IPS-18a (cell line): ENCODE data around the gene SMPD1.
"Not testable (repeated sequence)": the region's sequence is repeated elsewhere in the genome, so short reads cannot be mapped to it uniquely, and the experiment has no call there.

Experiments used
- H3K27ac ChIP-seq: one replicate; pipeline ENCODE4 v1.5.1; 2013; ENCODE audit warnings: low read length
- H3K27me3 ChIP-seq: one replicate; pipeline ENCODE4 v1.6.1; 2013; ENCODE audit warnings: mild to moderate bottlenecking, low read length; ENCODE audit not compliant: control insufficient read depth, insufficient read depth
- H3K36me3 ChIP-seq: one replicate; pipeline ENCODE4 v1.6.1; 2013; ENCODE audit warnings: low read depth, low read length; ENCODE audit not compliant: control insufficient read depth
- H3K4me1 ChIP-seq: one replicate; pipeline ENCODE4 v1.6.1; 2013; ENCODE audit warnings: low read depth, low read length; ENCODE audit not compliant: control insufficient read depth
- H3K4me3 ChIP-seq: one replicate; pipeline ENCODE4 v1.5.1; 2013; ENCODE audit warnings: low read length
- H3K9ac ChIP-seq: one replicate; pipeline ENCODE4 v1.6.1; 2013; ENCODE audit warnings: mild to moderate bottlenecking, low read length, moderate library complexity
- H3K9me3 ChIP-seq: one replicate; pipeline ENCODE4 v1.6.1; 2013; ENCODE audit warnings: low read depth, low read length; ENCODE audit not compliant: control insufficient read depth

SMPD1 gene

GRCh38 chr11:6391537-6392134, 1.4 kb downstream of the SMPD1 start:
- no peak overlapping the region for H3K9ac ChIP-seq

GRCh38 chr11:6392251-6392650, 2.0 kb downstream of the SMPD1 start:
- H3K9me3 ChIP-seq, H3K27ac ChIP-seq, H3K4me1 ChIP-seq, H3K36me3 ChIP-seq, H3K9ac ChIP-seq, H3K4me3 ChIP-seq: not testable (repeated sequence)
- H3K27me3 ChIP-seq: peaks cover 13% of the 10 kb centered on the region

More at GRCh38 chr11:6391537-6392134, 1.4 kb downstream of the SMPD1 start:
- Histone ChIP-seq H3K36me3 (no peaks in the 10 kb centered on the region), H3K27ac (no peak overlapping the region), H3K4me1 (peaks cover 9% of the 10 kb centered on the region), H3K4me3 (no peak overlapping the region), H3K27me3 (peaks cover 13% of the 10 kb centered on the region), H3K9me3 (no peaks in the 10 kb centered on the region)

GRCh38 chr11:6393989-6394670, 3.9 kb downstream of the SMPD1 start:
- no peak overlapping the region for H3K4me3 ChIP-seq
- peaks cover 7% of the 10 kb centered on the region for H3K4me1 ChIP-seq
- H3K27me3 ChIP-seq: peaks cover 8% of the 10 kb centered on the region
- no peaks in the 10 kb centered on the region for H3K9me3 ChIP-seq
- H3K27ac ChIP-seq: no peak overlapping the region
- no peak overlapping the region for H3K9ac ChIP-seq
- H3K36me3 ChIP-seq: no peaks in the 10 kb centered on the region

- H3K9me3 ChIP-seq: no peaks in the 10 kb centered on the region
- H3K4me3 ChIP-seq: no peak overlapping the region
- no peaks in the 10 kb centered on the region for H3K36me3 ChIP-seq
- no peaks in the 10 kb centered on the region for H3K4me1 ChIP-seq
- no peak overlapping the region for H3K9ac ChIP-seq
- peaks cover 8% of the 10 kb centered on the region for H3K27me3 ChIP-seq
- H3K27ac ChIP-seq: no peak overlapping the region
Observed at GRCh38 chr11:6395470-6396060, 5.3 kb downstream of the SMPD1 start.

DNA sequence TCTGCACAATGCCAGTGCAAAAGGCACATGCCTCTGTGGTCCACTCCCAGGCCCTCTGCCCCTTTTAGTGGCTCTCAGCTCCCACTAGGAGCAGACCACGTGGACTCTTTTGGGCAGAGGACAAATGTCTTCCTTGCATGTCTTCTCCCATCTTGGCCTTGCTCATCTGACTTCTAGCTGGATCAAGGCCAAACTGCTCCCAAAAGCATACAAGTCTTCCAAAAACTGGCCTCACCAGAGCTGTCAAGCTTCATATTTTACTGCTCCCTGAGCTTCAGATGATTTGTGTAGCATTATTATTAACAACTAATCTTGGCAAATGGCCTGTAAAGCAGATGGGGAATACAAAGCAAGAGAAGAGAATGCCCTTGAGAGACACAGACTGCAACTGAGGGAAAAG, 6.9 kb downstream of the SMPD1 start:
- H3K36me3 ChIP-seq: no peaks in the 10 kb centered on the region
- H3K4me1 ChIP-seq: no peaks in the 10 kb centered on the region
- H3K27me3 ChIP-seq: no peaks in the 10 kb centered on the region
- no peak overlapping the region for H3K9ac ChIP-seq
- H3K4me3 ChIP-seq: no peak overlapping the region
- no peak overlapping the region for H3K27ac ChIP-seq
- H3K9me3 ChIP-seq: no peaks in the 10 kb centered on the region

DNA sequence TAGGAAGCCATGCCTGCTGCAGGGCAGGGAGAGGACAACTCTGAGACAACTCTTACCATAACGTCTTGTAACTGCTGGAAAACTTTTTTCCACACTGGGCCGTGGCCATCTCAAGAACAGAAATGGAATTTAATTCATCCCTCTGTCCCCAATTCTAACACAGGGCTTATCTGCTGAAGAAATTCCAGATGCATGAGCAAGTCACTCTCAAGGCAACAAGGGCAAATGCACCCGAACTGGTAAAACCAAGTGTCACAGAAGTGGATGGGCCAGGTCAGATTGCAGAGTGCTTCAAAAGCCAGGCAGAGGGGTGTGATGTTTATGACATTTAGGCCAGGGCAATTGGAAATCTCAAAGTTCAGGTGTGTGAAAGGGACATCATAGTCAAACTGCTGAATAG, 7.4 kb downstream of the SMPD1 start:
- H3K27ac ChIP-seq: no peak overlapping the region
- H3K9ac ChIP-seq: no peak overlapping the region
- no peaks in the 10 kb centered on the region for H3K27me3 ChIP-seq
- H3K4me3 ChIP-seq: no peak overlapping the region
- no peaks in the 10 kb centered on the region for H3K9me3 ChIP-seq
- H3K36me3 ChIP-seq: no peaks in the 10 kb centered on the region
- no peaks in the 10 kb centered on the region for H3K4me1 ChIP-seq

GRCh38 chr11:6400431-6401345, 10.4 kb downstream of the SMPD1 start:
- Histone ChIP-seq H3K27me3 (no peaks in the 10 kb centered on the region), H3K4me3 (no peak overlapping the region), H3K27ac (no peak overlapping the region), H3K4me1 (no peaks in the 10 kb centered on the region), H3K36me3 (no peaks in the 10 kb centered on the region), H3K9me3 (no peaks in the 10 kb centered on the region), H3K9ac (no peak overlapping the region)

DNA sequence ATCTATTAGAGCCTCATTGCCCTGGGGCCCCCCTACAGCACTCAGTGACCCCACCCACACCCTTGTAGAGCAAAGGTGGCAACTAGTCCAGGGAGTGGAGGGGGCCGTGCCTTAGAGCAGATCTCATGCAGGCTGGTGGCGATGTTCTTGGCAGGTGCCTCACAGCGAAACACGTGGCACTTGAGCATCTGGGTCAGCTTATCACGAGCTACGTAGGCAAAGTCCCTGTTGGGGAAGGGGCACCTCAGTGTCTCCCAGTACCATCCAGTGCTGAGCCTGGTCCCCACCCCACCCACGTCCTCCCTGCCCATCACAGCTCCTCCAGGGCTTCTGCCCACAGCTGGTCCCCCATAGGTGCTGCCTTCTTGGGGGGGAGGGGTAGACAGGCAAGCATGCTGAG, 11.2 kb downstream of the SMPD1 start:
- Histone ChIP-seq H3K4me3 (no peak overlapping the region), H3K36me3 (no peaks in the 10 kb centered on the region), H3K4me1 (no peaks in the 10 kb centered on the region), H3K9ac (no peak overlapping the region), H3K27ac (no peak overlapping the region), H3K9me3 (no peaks in the 10 kb centered on the region), H3K27me3 (no peaks in the 10 kb centered on the region)

DNA sequence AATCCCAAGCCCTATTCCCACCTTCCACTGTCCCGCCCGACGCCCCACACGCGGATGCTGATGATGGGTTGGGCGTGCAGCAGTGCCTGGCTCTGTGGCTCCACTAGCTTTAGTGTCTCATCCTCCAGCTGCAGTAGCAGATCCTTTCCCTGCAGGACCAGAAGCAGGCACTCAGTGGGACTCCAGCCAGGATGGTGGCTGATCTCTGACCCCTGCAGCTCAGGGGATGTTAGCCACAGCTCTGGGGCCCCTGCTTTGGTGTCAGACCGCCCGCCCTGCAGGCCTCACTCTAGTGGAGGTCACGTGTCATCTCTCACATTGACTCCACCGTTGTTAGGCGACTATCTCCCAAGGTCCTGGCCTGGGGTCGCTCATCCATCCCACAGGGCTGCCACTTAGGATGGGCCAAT, 11.8 kb downstream of the SMPD1 start:
- Histone ChIP-seq H3K4me3 (no peak overlapping the region), H3K9ac (no peak overlapping the region), H3K4me1 (no peaks in the 10 kb centered on the region), H3K27me3 (no peaks in the 10 kb centered on the region), H3K36me3 (no peaks in the 10 kb centered on the region), H3K27ac (no peak overlapping the region), H3K9me3 (no peaks in the 10 kb centered on the region)

DNA sequence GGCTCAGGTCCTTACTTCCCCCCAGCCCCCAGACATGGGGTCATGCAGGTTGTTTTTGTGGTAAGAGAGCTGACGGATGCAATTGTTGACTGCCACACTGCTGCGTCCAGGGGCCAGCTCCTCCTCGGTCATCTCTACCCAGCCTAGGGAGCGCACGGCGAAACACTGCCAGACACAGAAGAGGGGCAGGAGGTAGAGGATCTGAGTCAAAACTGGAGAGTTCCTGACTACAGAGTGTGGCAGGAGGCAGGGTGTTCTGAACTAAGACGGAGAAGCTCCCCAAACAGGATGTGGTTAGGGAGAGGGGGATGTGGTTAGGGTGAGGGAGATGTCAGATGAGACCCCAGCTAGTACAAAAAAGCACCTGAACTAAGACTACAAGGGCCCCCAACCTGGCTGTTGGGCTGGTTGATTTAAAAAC, 12.3 kb downstream of the SMPD1 start:
- H3K9me3 ChIP-seq: no peaks in the 10 kb centered on the region
- H3K4me3 ChIP-seq: no peak overlapping the region
- H3K27ac ChIP-seq: no peak overlapping the region
- no peaks in the 10 kb centered on the region for H3K27me3 ChIP-seq
- H3K36me3 ChIP-seq: no peaks in the 10 kb centered on the region
- no peak overlapping the region for H3K9ac ChIP-seq
- H3K4me1 ChIP-seq: no peaks in the 10 kb centered on the region

GRCh38 chr11:6403539-6403938, 13.3 kb downstream of the SMPD1 start:
- H3K27me3 ChIP-seq: no peaks in the 10 kb centered on the region
- H3K4me3 ChIP-seq: no peak overlapping the region
- H3K4me1 ChIP-seq: no peaks in the 10 kb centered on the region
- no peak overlapping the region for H3K9ac ChIP-seq
- no peaks in the 10 kb centered on the region for H3K36me3 ChIP-seq
- no peak overlapping the region for H3K27ac ChIP-seq
- H3K9me3 ChIP-seq: no peaks in the 10 kb centered on the region
